Measurements from ENCODE around the gene SLC22A7.
"Not testable (repeated sequence)": the region's sequence is repeated elsewhere in the genome, so short reads cannot be mapped to it uniquely, and the experiment has no call there.

The SLC22A7 gene

DNA sequence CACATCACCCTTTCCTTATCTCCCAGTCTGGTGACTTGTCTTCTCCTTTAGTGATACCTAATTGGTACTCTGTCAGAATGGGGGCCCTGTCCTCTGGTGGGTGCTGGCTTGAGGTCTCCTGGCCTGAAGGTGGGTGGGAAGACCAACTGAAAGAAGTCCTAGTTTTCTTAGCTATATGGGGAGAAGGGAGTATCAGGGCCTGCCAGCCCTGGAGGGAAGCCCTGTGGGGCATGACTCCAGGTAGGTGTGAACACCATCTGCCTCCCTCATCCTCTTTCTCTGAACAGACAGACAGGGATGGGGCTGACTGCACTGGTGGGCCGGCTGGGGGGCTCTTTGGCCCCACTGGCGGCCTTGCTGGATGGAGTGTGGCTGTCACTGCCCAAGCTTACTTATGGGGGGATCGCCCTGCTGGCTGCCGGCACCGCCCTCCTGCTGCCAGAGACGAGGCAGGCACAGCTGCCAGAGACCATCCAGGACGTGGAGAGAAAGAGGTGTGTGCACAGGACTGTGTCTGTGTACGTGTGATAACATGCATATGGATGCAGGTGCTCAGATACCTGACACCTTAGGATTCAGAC lies 5.8 kb downstream of the SLC22A7 start:
- DNase-seq, result no peak

DNA sequence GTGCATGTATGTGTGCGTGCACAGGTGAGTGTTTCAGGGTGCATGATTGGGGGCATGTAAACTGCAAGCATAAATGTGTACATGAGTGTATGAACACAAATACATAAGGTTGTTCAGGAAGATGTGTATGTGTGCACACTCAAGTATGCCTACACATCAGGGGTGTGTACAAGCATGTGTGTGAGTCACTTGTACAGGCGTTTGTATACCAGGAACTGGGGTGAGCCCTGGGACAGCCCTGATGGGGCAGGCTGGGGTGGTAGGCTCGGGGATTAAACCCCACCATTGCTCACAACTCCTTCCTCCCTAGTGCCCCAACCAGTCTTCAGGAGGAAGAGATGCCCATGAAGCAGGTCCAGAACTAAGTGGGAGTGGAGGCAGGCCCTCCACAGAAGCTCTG lies 6.3 kb downstream of the SLC22A7 start:
- DNase-seq, result no peak

DNA sequence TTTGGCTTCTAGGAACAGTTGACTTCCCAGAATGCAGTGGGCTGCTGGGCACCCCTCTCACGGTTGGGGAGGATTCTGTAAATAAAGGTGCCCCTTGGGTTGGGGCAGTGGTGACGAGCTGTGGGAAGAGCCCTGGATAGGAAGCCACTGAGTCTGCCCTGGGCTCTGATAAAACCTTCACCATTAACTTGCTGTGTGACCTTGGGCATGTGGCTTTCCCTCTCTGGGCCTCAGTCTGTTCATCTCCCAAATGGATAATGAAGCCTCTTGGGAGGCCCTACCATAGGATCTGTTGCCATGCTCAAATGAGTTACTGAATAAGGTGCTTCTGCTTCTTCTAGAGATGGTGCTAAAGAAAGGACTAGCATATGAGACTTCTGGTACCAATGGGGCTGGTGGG lies 6.8 kb downstream of the SLC22A7 start:
- DNase-seq, result no peak

DNA sequence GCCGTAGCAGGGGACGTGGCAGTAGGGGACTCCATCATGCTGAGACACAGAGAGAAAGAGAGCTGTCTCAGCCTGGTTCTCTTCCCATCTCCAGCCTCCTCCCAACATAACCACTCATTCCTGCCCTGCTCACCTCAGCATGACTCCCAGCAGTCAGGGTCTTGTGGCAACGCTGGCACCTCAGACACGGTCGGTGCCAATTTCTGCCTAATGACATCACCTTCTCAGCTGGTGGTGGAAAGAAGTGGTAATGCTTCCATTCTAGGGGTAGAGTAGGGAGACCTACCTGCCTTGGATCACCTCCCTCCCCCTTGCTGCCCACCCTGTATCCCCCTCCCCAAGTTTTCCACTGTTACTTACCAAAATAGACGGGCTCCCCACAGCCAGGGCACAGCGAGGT lies 8.0 kb downstream of the SLC22A7 start:
- DNase-seq, result no peak

DNA sequence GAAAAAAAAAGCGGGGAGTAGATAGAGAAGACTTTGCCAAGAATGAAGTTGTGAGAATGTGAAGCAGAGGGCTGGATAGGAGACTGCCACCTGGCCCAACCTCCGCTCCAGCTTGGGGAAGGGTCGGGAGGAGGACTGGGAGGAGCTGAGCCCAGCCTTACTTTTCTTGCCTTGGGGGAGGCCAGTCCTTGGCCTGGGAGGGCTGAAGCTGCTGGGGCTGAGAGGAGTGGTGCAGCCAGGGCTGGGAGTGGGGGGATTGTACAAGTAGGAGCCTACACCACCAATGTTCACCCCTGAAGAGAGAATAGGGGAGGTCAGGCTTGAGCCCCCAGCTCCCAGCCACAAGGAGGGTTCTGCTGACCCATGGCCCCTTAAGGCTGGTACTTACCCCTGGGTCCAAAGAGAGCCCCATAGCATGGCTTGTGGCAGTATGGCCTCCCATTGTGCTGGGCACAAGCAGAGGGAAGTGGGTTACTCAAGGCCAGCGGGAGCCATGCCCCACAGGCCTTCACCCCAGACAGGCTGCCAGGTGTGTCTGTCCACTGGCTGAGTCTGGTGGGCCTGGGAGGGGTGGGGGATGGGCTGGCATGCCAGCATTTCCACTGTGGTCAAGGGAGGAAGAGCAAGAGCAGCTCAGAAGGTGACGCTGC lies 9.5 kb downstream of the SLC22A7 start:
- no peak for DNase-seq

DNA sequence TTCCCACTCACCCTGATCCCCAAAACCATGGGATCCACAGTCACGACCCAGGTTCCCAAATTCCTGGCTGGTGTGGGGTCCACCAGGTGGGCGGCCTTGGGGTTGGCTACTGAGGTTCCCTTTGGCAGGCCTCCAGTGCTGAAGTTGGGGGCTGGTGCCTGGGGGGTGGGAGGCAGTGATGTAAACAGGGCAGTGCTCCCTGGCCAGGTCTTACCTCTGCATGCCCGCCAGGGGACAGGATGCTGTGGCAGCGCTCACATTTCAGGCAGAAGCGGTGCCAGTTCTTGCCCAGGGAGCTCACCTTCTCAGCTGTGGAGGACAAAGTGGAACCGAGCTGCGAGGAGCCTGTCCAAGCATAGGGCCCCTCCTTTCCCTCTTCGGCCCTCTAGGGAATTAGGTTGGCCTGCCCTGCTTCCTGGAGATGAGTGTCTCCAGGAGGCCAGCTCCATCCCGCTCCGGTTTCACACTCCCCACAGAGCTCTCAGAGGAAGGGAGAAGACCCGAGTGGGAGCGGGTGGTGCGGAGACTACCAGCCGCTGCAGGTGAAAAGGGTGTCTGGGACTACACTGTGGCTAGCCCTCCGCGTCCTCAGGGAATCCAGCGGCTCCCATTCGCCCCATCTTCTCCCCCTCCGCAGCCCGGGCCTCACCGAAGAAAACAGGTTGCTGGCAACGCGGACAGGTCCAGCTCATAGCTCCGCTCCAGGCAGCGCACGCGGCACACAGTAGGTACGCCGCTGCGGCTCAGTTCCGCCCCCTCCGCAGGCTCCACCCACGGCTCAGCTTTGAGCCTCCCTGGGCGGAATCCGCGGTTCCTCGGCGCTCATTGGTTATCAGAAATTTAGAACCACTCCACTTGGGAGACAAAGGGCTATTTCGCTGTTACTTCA lies 10.3 kb downstream of the SLC22A7 start, which contains the start of gene CRIP3:
Gene CRIP3, minus strand, starts transcription at position 726 of the 889 bp plus-strand sequence. Its CDS starts 34 bp downstream, at position 692.
- DNase-seq, result peak; percentile 66

DNA sequence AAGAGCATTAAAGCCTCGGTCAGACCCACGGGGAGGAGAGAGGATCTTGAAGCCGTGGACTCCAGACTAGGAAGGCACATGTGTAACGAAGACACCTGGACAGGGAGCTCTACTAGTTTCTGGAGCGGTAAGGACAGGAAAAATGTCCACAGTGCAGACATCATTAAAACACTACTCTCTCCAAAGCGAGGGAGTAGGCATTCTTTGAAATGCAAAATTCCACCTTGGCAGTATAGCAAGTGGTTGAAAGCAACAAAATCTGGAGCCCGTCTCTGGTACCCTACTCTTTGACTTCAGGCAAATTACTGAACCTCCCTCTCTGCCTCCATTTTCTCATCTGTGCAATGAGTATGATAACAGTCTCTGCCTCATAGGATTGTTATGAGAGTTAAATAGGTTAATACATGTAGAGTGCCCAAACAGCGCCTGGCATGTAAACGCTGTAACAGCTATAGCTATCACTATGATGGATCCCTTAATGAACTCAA lies 11.0 kb downstream of the SLC22A7 start:
- no peak for DNase-seq

DNA sequence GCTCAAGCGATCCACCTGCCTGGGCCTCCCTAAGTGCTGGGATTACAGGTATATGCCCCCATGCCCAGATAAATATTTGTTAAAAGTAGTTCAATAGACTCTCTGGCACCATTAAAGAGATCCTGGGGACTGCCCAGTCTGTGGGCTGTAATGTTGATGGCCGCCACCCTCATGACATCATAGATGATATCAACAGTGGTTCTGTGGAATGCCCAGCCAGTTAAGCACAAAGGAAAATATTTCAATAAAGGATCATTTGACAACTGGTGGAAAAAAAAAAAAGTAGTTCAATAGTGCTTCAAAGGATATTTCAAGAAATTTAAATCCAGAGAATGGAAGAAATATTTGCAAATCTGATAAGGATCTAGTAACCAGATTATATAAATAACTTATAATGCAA lies 12.1 kb downstream of the SLC22A7 start:
- DNase-seq, result no peak

DNA sequence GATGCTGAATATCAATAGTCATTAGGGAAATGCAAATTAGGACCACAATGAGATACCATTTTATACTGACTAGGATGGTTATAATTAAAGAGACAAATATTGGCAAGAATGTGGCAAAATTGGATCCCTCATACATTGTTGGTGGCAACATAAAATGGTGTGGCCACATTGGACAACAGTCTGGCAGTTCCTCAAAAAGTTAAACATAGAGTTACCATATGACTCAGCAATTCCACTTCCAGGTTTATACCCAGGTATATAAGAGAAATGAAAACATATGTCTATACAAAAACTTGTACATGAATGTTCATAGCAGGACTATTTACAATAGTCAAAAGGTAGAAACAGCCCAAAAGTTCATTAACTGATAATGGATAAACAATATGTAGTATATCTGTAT lies 12.6 kb downstream of the SLC22A7 start:
- DNase-seq, result no peak

DNA sequence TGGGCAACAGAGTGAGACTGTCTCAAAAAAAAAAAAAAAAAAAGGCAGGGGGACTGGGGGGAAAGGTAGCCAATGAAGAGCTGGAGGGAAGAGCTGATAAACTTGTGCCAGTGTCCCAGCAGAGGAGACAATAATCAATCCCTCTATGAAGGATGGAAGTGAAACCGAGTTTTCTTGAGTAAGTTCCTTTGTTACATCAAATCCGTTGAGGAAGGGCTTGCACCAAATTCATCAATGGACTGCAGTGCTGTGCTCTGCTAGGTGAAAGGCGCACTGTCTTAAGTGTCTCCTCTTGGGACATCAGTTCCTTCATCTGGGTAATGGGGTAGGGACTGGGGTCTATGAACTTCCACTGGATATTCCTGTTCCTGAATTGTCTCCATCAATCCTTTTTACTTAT lies 13.6 kb downstream of the SLC22A7 start:
- no peak for DNase-seq

DNA sequence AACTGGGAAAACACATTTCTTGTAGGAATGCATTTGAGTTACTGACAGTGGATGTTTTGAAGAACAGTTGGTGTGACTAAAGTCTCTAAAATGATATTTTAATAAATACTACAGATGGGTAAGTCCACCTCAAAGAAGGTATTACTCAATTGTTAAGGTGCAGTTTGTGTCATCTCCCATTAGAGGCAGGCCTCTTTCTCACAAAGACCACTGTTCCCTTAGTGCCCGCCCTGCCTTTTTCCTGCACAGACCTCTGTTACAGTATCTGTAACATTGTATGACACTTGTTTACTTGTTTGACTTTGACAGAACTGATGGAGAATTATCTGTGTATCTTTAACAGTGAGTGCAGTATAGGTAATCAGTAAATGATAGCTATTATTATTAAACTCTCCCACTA lies 15.8 kb downstream of the SLC22A7 start:
- no peak for DNase-seq

DNA sequence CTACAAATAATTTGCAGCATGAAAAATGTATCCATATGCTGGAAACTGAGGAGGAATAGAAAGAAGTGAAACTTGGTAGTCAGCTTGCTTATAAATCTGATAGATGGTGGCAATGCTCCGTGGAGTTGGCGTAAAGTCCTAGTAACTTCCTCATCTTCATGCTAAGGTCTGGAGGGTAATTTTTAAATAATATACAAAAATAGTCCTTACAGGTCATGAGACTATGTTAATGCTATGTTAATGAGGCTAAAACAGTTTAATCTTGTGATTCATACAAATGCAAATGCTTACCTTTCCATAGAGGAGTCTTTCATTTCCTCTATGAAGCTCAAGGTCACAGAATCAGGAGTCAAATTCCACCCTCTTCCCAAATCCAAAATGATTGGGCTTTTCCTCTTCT lies 20.0 kb downstream of the SLC22A7 start:
- no peak for DNase-seq

DNA sequence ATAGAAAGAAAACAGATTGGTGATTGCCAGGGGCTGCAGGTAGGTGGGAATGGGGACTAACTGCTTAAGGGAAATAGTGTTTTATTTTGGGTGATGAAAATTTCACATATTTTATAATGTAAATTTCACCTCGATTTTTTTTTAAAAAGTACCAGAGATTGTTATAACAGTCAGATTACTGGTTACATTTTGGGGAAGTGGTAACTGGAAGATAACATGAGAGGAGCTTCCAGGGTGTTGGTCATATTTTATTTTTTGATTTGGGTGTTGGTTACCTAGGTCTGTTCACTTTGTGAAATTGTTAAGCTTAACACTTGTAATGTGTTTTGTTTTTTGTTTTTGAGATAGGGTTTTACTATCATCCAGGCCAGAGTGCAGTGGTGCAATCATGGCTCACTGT lies 27.8 kb downstream of the SLC22A7 start:
- no peak for DNase-seq

DNA sequence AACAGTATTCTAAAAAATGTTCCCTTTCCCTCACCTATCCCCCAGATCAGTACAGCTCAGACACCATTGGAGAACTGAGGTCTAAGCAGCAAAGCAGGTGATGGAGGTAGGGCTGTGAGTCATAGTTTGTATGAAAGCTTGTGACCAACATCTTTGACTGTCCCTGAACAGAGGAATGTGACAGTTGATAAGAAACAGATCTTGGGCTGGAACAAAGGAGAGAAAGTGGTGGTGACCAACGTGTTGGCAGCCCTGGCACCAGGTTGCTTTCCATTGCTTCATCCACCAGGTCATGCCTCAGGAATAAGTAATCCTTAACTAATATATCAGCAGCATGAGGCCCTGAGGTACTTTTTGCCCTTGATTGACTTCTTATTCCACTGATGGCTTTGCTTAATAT lies 30.5 kb downstream of the SLC22A7 start:
- no peak for DNase-seq

DNA sequence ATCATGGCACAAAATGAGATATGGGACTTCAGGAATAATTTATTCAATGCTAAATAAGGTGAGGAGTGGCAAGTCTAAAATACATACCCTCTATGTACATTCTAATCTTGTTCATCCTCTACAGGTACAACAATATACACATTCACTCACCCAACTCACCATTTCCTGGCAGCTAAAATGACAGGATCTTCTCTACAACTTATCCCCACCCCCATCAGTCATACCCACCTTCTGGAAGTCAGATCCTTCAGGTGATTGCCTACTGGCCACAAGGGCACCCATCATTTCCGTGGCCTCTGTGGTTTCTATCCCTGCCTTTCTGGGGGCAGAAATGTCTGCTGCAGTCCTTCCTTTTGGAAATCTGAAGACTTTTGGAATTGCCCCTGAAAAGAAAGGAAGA lies 33.4 kb downstream of the SLC22A7 start:
- no peak for DNase-seq

DNA sequence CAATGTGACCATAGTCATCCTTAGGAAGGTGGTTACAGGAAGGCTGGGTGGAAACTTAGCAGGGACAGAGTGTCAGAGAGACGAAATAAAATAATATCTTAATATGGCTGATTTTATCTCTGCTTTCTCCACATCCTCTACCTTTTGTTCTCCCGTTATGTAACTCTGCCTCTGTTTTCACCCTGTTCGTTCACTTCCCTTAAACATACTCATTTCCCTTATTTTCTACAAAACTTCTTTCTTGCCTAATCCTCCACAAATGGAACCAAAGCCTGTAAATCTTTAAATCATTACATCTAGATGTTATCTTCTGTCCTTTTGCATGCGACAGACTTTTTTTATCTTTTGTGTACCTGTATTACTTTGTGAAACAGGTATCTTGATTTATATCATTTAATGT lies 33.8 kb downstream of the SLC22A7 start:
- DNase-seq, result no peak

DNA sequence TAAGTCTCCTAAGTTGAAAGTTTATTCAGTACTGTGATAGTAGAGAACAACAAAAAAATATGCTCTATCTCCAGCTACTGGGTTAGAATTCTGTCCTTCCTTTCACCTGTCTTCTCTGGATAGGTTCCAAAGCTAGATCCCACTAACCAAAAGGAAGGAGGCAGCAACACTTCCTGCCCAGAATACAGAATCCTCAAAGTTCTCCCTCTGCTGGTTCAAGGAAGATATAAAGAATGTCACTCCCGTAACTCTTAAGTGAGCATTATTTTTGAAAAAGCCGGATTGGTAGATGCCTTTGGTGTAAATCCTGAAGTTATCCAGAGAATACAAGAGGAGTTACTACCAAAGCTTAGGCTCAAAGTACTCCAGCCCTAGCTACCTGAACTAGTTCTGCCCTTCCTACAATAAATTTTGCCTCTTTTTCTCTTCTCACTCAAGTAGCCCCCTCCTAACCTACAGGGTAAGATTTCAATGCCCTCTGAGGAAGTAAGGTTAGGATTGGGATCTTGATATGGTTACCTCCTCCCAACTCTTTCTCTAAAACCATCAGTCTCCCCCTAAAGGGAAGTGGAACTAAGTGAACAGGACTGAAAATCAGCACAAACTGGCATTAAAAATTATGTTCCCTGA lies 36.5 kb downstream of the SLC22A7 start:
- DNase-seq, result peak; percentile 19

DNA sequence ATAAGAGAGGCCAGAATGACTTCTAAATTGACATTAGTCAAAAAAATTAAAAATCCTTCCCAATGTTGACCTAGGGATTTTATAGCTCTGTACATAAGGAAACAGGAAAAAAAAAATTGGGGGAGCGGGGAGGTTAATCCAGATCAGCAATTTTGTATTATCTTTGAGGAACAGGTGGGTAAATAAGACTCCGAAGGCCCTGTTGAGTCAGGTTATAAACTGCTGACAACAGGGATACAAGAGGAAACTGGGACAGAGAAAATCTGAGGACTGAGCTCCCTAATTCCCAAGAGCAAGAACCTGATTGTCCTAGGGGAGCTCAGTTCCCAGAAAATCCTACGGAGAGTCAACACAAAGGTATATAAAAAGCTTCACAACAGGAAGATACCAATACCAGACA lies 37.4 kb downstream of the SLC22A7 start:
- no peak for DNase-seq

DNA sequence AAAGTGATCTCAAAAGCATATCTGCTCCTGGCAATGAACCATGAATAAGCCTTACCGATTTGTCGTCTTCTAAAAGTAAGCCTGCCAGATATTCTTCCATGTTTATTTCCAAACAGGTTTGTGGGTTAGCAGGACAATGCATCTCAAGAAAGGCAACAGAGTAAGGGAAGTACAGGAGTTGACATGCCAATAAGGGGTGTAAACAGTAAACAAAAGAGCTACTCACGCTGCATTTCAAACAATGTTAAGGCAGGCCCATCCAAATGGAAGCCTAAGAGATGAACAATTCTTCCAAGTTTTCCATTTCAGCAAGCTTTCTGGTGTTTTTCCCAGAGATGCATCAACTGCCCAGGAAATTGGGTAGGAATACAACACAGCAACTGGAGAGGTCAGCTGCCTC lies 38.3 kb downstream of the SLC22A7 start:
- DNase-seq, result no peak

DNA sequence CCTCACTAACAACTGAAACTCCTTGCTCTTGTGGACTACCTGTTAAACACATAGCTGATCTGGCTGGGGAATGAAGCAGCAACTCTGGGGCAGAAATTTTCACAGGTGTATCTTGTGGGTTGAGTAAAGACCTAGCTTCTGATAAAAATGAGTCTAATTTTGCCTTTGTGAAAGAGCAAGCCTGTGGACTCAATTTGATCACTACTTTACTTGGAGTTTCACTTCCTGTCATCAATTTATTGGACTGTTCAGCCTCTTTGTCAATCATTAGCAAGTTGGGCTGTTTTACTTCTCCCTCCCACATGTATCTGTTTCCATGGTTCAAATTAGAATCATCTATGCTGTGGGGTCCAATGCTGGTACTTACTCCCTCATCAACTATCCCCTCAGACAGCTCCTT lies 40.2 kb downstream of the SLC22A7 start:
- no peak for DNase-seq

DNA sequence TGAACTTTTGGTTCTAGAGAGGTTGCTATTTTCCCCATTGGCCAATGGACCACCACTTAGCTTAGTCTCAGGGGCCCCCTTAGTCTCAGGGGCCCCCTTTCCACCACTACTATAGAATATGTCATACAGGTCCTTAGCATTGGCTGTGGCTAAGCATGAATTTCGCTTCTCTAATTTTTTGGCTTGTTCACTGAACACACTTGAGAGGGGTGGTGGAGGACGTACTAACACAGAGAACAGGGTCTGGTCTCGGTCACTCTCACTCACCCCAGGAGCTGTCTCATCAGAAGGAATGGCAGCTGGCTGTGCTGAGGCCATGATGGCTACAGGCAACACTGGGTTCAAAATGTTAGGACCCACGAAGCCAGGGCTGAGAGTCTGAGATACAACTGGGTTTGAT lies 41.1 kb downstream of the SLC22A7 start:
- DNase-seq, result no peak

DNA sequence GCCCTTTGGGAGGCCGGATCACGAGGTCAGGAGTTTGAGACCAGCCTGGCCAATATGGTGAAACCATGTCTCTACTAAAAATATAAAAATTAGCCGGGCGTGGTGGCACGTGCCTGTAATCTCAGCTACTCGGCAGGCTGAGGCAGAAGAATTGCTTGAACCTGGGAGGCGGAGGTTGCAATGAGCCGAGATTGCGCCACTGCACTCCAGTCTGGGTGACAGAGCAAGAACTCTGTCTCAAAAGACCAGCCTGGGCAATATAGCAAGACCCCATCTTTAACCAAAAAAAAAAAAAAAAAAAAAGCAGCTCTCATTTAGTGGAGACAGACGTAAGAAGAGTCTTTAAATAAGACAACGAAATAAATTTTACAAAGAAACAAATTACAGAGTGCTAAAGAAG lies 48.2 kb downstream of the SLC22A7 start:
- not testable (repeated sequence) for DNase-seq

DNA sequence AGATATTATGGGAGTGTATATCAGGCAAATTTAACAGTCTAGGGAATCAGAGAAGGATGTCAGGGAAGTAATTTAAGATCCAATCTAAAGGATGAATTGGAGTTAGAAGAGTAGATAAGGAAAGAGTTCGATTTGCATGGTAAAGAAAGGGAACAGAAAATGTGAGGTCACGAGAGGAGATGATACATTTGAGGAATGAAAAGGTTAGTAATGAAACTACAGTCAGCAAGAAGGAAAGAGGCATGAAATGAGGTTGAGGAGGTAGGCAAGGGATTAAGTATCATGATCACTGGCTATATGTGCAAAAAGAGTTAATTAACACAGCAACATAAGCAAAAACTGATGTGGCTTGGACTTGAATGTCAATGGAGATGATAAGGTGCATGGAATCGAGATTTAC lies 49.0 kb downstream of the SLC22A7 start:
- DNase-seq, result no peak

DNA sequence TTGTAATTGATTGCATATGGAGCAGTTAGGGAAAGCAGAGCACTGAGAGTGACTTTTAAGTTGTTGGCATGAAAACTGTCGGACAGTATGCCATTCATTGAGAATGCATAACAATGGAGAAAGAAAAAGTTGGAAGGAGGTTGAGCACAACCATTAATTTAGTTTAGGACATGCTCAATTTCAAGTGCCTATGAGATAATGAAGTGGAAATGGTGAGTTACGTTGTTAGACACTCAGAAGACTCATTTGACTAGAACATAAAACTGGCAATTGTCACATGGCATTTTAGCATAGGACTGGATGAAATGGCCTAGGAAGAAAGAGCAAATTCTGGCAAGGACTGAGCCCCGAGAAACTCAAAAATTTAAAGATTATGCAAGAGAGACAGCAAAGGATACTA lies 49.4 kb downstream of the SLC22A7 start:
- DNase-seq, result no peak

All from DMS79 (cell line).